IMR-90 (cell line): ENCODE data around the gene SMARCD1. TPM values are rescaled to one million over a fixed set of nuclear protein-coding genes. Genes with fewer than 3 reads are reported as not detected.

ENCODE experiments used
- ATAC-seq: fragments of 200-7000 bp; cut with Tn5 transposase; 2 replicates; pipeline ENCODE4 v1.9.1; 2020; ENCODE audit warnings: low read depth, mild to moderate bottlenecking, moderate library complexity
- BruUV-seq: library from RNA; stranded (reverse); fragments of 400-500 nt; replicated peaks from 2 replicates; lab custom pipeline; 2021; lab: Mats Ljungman, UMichigan
- CTCF ChIA-PET: fragments of 300-600 bp; formaldehyde crosslinking; extraction: SDS; loops from one replicate; lab custom pipeline; 2021; ENCODE audit warnings: antibody characterized with exemption; lab: Yijun Ruan, JAX
- POLR2A ChIA-PET: fragments of 300-600 bp; sonication (Branson Sonifier 250); formaldehyde crosslinking; loops from one replicate; lab custom pipeline; 2022; ENCODE audit warnings: antibody characterized with exemption; ENCODE audit not compliant: unreplicated experiment; lab: Charles Lee
- DNase-seq: peaks from one replicate; pipeline ENCODE4 v3.0.0; 2013
- H2AFZ ChIP-seq: replicated peaks from 2 replicates; pipeline ENCODE3; 2013; ENCODE audit warnings: low read length, mild to moderate bottlenecking; ENCODE audit not compliant: poor library complexity
- H2AK5ac ChIP-seq: 2 replicates; pipeline ENCODE4 v1.6.1; 2013; ENCODE audit warnings: low read depth, low read length, inconsistent platforms
- H2AK9ac ChIP-seq: replicated peaks from 2 replicates; pipeline ENCODE3; 2013; ENCODE audit warnings: mild to moderate bottlenecking, low read depth, low read length, moderate library complexity; ENCODE audit not compliant: poor library complexity
- H2BK120ac ChIP-seq: 2 replicates; pipeline ENCODE4 v1.6.1; 2013; ENCODE audit warnings: low read depth, low read length, inconsistent platforms
- H2BK15ac ChIP-seq: 3 replicates; pipeline ENCODE4 v1.6.1; 2013; ENCODE audit warnings: low read depth, low read length, inconsistent platforms
- H2BK20ac ChIP-seq: 2 replicates; pipeline ENCODE4 v1.6.1; 2013; ENCODE audit warnings: low read depth, mild to moderate bottlenecking, inconsistent platforms, low read length, moderate library complexity
- H2BK5ac ChIP-seq: 2 replicates; pipeline ENCODE4 v1.6.1; 2013; ENCODE audit warnings: mild to moderate bottlenecking, low read depth, low read length, inconsistent platforms; ENCODE audit not compliant: poor library complexity, severe bottlenecking
- H3K14ac ChIP-seq: replicated peaks from 2 replicates; pipeline ENCODE4 v1.6.1; 2013; ENCODE audit warnings: low read depth, low read length, inconsistent platforms
- H3K18ac ChIP-seq: 2 replicates; pipeline ENCODE4 v1.6.1; 2013; ENCODE audit warnings: low read depth, low read length, control low read depth
- H3K23ac ChIP-seq: 2 replicates; pipeline ENCODE4 v1.6.1; 2013; ENCODE audit warnings: low read depth, low read length, inconsistent platforms
- H3K27ac ChIP-seq: 2 replicates; pipeline ENCODE4 v1.5.1; 2013; ENCODE audit warnings: mild to moderate bottlenecking, control low read depth, low read length; ENCODE audit not compliant: insufficient read depth
- H3K27me3 ChIP-seq: 2 replicates; pipeline ENCODE4 v1.6.1; 2013; ENCODE audit warnings: low read length; ENCODE audit not compliant: control insufficient read depth, insufficient read depth
- H3K36me3 ChIP-seq: 2 replicates; pipeline ENCODE4 v1.6.1; 2013; ENCODE audit warnings: low read length, mixed read lengths; ENCODE audit not compliant: control insufficient read depth, insufficient read depth
- H3K4ac ChIP-seq: 2 replicates; pipeline ENCODE4 v1.6.1; 2013; ENCODE audit warnings: low read depth, low read length, inconsistent platforms
- H3K4me1 ChIP-seq: 2 replicates; pipeline ENCODE4 v1.6.1; 2013; ENCODE audit warnings: low read length, mixed read lengths; ENCODE audit not compliant: control insufficient read depth, insufficient read depth
- H3K4me2 ChIP-seq: 2 replicates; pipeline ENCODE4 v1.6.1; 2013; ENCODE audit warnings: low read depth, mild to moderate bottlenecking, control low read depth, low read length, moderate library complexity
- H3K4me3 ChIP-seq: 2 replicates; pipeline ENCODE4 v1.5.1; 2013; ENCODE audit warnings: low read depth, mild to moderate bottlenecking, control low read depth, low read length, moderate library complexity; ENCODE audit not compliant: insufficient read depth
- H3K56ac ChIP-seq: 2 replicates; pipeline ENCODE4 v1.6.1; 2013; ENCODE audit warnings: low read length, inconsistent platforms; ENCODE audit not compliant: insufficient read depth; ENCODE audit errors: extremely low read depth
- H3K79me1 ChIP-seq, 2 experiments: 2 replicates each; pipeline ENCODE4 v1.6.1; 2013; ENCODE audit warnings: low read length in 2 of 2, inconsistent platforms in 1 of 2, low read depth in 1 of 2
- H3K9ac ChIP-seq: 2 replicates; pipeline ENCODE4 v1.6.1; 2013; ENCODE audit warnings: low read depth, low read length, control low read depth
- H3K9me1 ChIP-seq: 2 replicates; pipeline ENCODE4 v1.6.1; 2013; ENCODE audit warnings: low read length, inconsistent platforms; ENCODE audit not compliant: insufficient read depth
- H3K9me3 ChIP-seq: 2 replicates; pipeline ENCODE4 v1.6.1; 2013; ENCODE audit warnings: low read length; ENCODE audit not compliant: control insufficient read depth, insufficient read depth
- H4K20me1 ChIP-seq: 2 replicates; pipeline ENCODE4 v1.6.1; 2013; ENCODE audit warnings: low read length, inconsistent platforms; ENCODE audit not compliant: insufficient read depth
- H4K5ac ChIP-seq: 2 replicates; pipeline ENCODE4 v1.6.1; 2013; ENCODE audit warnings: mild to moderate bottlenecking, low read depth, low read length, control low read depth
- H4K8ac ChIP-seq, 2 experiments: 2 replicates each; pipeline ENCODE4 v1.6.1; 2013; ENCODE audit warnings: low read depth in 2 of 2, low read length in 2 of 2, control low read depth in 1 of 2, inconsistent platforms in 1 of 2
- H4K91ac ChIP-seq: 2 replicates; pipeline ENCODE4 v1.6.1; 2013; ENCODE audit warnings: low read depth, low read length, inconsistent platforms; ENCODE audit not compliant: insufficient read depth
- BHLHE40 ChIP-seq: fragments of 150-350 bp; IDR thresholded peaks from 2 replicates; pipeline ENCODE4 v1.6.1; 2016; ENCODE audit warnings: mild to moderate bottlenecking, low read depth, low read length
- CEBPB ChIP-seq: IDR thresholded peaks from 2 replicates; pipeline ENCODE4 v1.6.1; 2012; ENCODE audit warnings: low read depth, low read length, improper control_type of control experiment
- CHD1 ChIP-seq: IDR thresholded peaks from 2 replicates; pipeline ENCODE4 v1.6.1; 2012; ENCODE audit warnings: low read depth, low read length, improper control_type of control experiment
- MAFK ChIP-seq: IDR thresholded peaks from 2 replicates; pipeline ENCODE4 v1.6.1; 2012; ENCODE audit warnings: low read depth, low read length, improper control_type of control experiment
- MAZ ChIP-seq: IDR thresholded peaks from 2 replicates; pipeline ENCODE4 v1.6.1; 2012; ENCODE audit warnings: low read depth, mild to moderate bottlenecking, low read length, improper control_type of control experiment, moderate library complexity, borderline replicate concordance
- MXI1 ChIP-seq: IDR thresholded peaks from 2 replicates; pipeline ENCODE4 v1.6.1; 2012; ENCODE audit warnings: low read depth, mild to moderate bottlenecking, low read length, moderate library complexity, borderline replicate concordance
- NFE2L2 ChIP-seq: fragments of 150-350 bp; IDR thresholded peaks from 2 replicates; pipeline ENCODE4 v1.6.1; 2016; ENCODE audit warnings: low read depth, mild to moderate bottlenecking, low read length
- POLR2A ChIP-seq: IDR thresholded peaks from 2 replicates; pipeline ENCODE4 v1.6.1; 2012; ENCODE audit warnings: mild to moderate bottlenecking, low read depth, low read length
- RAD21 ChIP-seq: IDR thresholded peaks from 2 replicates; pipeline ENCODE4 v1.6.1; 2012; ENCODE audit warnings: low read length, improper control_type of control experiment
- RCOR1 ChIP-seq: IDR thresholded peaks from 2 replicates; pipeline ENCODE4 v1.6.1; 2012; ENCODE audit warnings: mild to moderate bottlenecking, low read length, improper control_type of control experiment; ENCODE audit not compliant: insufficient replicate concordance
- RFX5 ChIP-seq: IDR thresholded peaks from 2 replicates; pipeline ENCODE4 v1.8.0; 2012; ENCODE audit warnings: low read depth, mild to moderate bottlenecking, low read length, moderate library complexity
- WGBS, 2 experiments: methylation state at CpG; one replicate each; pipeline versions ENCODE4 v1.1.5 to v1.1.7; 2013; ENCODE audit warnings: missing lambda C conversion rate in 2 of 2; ENCODE audit not compliant: insufficient read length in 1 of 2; ENCODE audit errors: extremely low coverage in 2 of 2; 5-methylcytosine and 5-hydroxymethylcytosine counted together
- dilution Hi-C: fragments of 300-500 bp; cut with HindIII; formaldehyde crosslinking; loops from one replicate; pipeline ENCODE4 v1.14.3; 2018; ENCODE audit warnings: low sequenced_read_pairs; ENCODE audit not compliant: unreplicated experiment
- in situ Hi-C: fragments of 300-500 bp; cut with MboI; formaldehyde crosslinking; loops from 3 replicates; pipeline ENCODE4 v1.14.3; 2019; ENCODE audit warnings: low sequenced_read_pairs, inconsistent platforms, mixed read lengths
- intact Hi-C: fragments of 100-400 bp; cut with micrococcal nuclease; formaldehyde crosslinking; loops from 2 replicates; pipeline ENCODE4 v1.10.0; 2022
- polyA plus RNA-seq, 3 experiments: library from polyadenylated mRNA; depleted of rRNA; stranded (reverse); fragments of >200 nt; gene quantifications; 2 replicates each; pipeline ENCODE4 v1.2.3, GENCODE V29; 2012; ENCODE audit warnings: low replicate concordance in 1 of 3
- total RNA-seq: library from RNA; depleted of rRNA; stranded (reverse); fragments of >200 nt; gene quantifications from 2 replicates; pipeline ENCODE4 v1.2.3, GENCODE V29; 2012
- TF ChIP-seq, protein P1 (sequence below): fragments of 150-350 bp; IDR thresholded peaks from 2 replicates; pipeline ENCODE4 v1.6.1; 2017; ENCODE audit warnings: mild to moderate bottlenecking, antibody characterized with exemption, low read length, low read depth
- TF ChIP-seq, protein P2 (sequence below): conservative IDR thresholded peaks from 2 replicates; pipeline ENCODE4 v1.5.1; 2012; ENCODE audit warnings: mild to moderate bottlenecking, low read depth, low read length, improper control_type of control experiment
- TF ChIP-seq, protein P3 (sequence below): fragments of 150-350 bp; IDR thresholded peaks from 2 replicates; pipeline ENCODE4 v1.6.1; 2016; ENCODE audit warnings: low read depth, mild to moderate bottlenecking, low read length, moderate library complexity, borderline replicate concordance

The SMARCD1 gene
- total and polyA plus RNA-seq, 2 of the 4 experiments (the other 2 are of a cell fraction), result 28.1 to 47.9 TPM

DNA sequence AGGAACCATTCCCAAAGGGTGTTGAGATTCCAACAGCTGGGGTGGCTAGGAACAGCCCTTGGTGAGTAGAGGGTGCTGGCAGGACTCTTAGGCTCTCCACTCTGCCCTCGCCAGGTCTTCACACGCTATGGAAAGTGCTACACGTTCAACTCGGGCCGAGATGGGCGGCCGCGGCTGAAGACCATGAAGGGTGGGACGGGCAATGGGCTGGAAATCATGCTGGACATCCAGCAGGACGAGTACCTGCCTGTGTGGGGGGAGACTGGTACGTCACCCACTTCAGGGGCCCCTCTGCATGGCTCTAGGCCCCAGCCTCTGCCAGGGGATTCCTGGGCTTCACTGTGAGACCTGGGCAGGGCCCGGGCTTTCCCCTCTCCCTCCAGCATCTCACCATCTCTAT, 8.0 kb upstream of the SMARCD1 start:
- intact Hi-C loops (no loop called here), in situ Hi-C loops (no loop called here), dilution Hi-C loops (no loop called here)
- no peak overlapping the region for H3K56ac ChIP-seq
- H2BK120ac ChIP-seq, result no peak overlapping the region
- H2BK15ac ChIP-seq, result no peak overlapping the region
- no peak overlapping the region for H3K14ac ChIP-seq
- no peak overlapping the region for H3K4me3 ChIP-seq
- no peak overlapping the region for H3K9ac ChIP-seq
- no TSS peak for BruUV-seq
- POLR2A ChIA-PET, result no interaction called here
- H4K5ac ChIP-seq, result no peak overlapping the region
- TF ChIP-seq RFX5, result no peak
- no peak for TF ChIP-seq CEBPB
- TF ChIP-seq BHLHE40, result no peak
- TF ChIP-seq RCOR1, result no peak
- TF ChIP-seq MAZ, result no peak
- no peak for TF ChIP-seq RAD21
- TF ChIP-seq CHD1, result no peak
- TF ChIP-seq NFE2L2, result no peak
- TF ChIP-seq, protein P1, sequence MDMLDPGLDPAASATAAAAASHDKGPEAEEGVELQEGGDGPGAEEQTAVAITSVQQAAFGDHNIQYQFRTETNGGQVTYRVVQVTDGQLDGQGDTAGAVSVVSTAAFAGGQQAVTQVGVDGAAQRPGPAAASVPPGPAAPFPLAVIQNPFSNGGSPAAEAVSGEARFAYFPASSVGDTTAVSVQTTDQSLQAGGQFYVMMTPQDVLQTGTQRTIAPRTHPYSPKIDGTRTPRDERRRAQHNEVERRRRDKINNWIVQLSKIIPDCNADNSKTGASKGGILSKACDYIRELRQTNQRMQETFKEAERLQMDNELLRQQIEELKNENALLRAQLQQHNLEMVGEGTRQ, result no peak
- no peak for TF ChIP-seq MXI1
- TF ChIP-seq POLR2A, result no peak
- TF ChIP-seq, protein P2, sequence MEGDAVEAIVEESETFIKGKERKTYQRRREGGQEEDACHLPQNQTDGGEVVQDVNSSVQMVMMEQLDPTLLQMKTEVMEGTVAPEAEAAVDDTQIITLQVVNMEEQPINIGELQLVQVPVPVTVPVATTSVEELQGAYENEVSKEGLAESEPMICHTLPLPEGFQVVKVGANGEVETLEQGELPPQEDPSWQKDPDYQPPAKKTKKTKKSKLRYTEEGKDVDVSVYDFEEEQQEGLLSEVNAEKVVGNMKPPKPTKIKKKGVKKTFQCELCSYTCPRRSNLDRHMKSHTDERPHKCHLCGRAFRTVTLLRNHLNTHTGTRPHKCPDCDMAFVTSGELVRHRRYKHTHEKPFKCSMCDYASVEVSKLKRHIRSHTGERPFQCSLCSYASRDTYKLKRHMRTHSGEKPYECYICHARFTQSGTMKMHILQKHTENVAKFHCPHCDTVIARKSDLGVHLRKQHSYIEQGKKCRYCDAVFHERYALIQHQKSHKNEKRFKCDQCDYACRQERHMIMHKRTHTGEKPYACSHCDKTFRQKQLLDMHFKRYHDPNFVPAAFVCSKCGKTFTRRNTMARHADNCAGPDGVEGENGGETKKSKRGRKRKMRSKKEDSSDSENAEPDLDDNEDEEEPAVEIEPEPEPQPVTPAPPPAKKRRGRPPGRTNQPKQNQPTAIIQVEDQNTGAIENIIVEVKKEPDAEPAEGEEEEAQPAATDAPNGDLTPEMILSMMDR, result no peak
- TF ChIP-seq, protein P3, sequence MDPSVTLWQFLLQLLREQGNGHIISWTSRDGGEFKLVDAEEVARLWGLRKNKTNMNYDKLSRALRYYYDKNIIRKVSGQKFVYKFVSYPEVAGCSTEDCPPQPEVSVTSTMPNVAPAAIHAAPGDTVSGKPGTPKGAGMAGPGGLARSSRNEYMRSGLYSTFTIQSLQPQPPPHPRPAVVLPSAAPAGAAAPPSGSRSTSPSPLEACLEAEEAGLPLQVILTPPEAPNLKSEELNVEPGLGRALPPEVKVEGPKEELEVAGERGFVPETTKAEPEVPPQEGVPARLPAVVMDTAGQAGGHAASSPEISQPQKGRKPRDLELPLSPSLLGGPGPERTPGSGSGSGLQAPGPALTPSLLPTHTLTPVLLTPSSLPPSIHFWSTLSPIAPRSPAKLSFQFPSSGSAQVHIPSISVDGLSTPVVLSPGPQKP, result no peak
- no peak for TF ChIP-seq MAFK
- CTCF ChIA-PET, result interaction anchor here (0.7 kb wide), 1 partner anchor 110 kb away, joined by 4 read pairs; no protein-coding TSS in a partner anchor
- H4K8ac ChIP-seq, result no peak overlapping the region
- no peaks in the 10 kb centered on the region; the same call in 1 of the 2 replicates for H4K20me1 ChIP-seq
- WGBS, 2 experiments, result 100% methylated on average over 1 of the region's 12 CpGs; no CpG with 5 or more reads in 1 of the 2 experiments
- no peak overlapping the region for H3K27ac ChIP-seq
- H3K36me3 ChIP-seq, result no peaks in the 10 kb centered on the region
- no peaks in the 10 kb centered on the region for H3K79me1 ChIP-seq
- ATAC-seq (no peak), DNase-seq (no peak)
- H2BK5ac ChIP-seq, result no peak overlapping the region
- H3K27me3 ChIP-seq, result no peaks in the 10 kb centered on the region
- H4K91ac ChIP-seq, result no peak overlapping the region
- H2BK20ac ChIP-seq, result no peak overlapping the region
- H3K4ac ChIP-seq, result no peak overlapping the region
- peaks cover 3% of the 10 kb centered on the region; the same call in 1 of the 2 replicates for H3K4me1 ChIP-seq
- H3K4me2 ChIP-seq, result no peak overlapping the region
- no peaks in the 10 kb centered on the region for H3K9me1 ChIP-seq
- H3K18ac ChIP-seq, result no peak overlapping the region
- H2AK5ac ChIP-seq, result no peak overlapping the region
- H2AFZ ChIP-seq, result no peak overlapping the region
- H3K23ac ChIP-seq, result no peak overlapping the region
- no peaks in the 10 kb centered on the region for H3K9me3 ChIP-seq
- H2AK9ac ChIP-seq, result no peak overlapping the region
